GM12878 (cell line): ENCODE data around the gene NCOA6. TPM values are rescaled to one million over a fixed set of nuclear protein-coding genes. Genes with fewer than 3 reads are reported as not detected.

Experiments used
- ATAC-seq: fragments of 200-7000 bp; cut with Tn5 transposase; 3 replicates; pipeline ENCODE4 v1.9.1; 2020; ENCODE audit warnings: mild to moderate bottlenecking, moderate library complexity
- BruUV-seq: library from RNA; stranded (reverse); fragments of 400-500 nt; replicated peaks from 2 replicates; lab custom pipeline; 2021; lab: Mats Ljungman, UMichigan
- CTCF ChIA-PET: fragments of 300-600 bp; sonication (Branson Sonifier 250); formaldehyde crosslinking; extraction: SDS; loops from one replicate; lab custom pipeline; 2021; ENCODE audit warnings: inconsistent platforms; lab: Yijun Ruan, JAX
- POLR2A ChIA-PET: fragments of 350-600 bp; formaldehyde crosslinking; extraction: SDS; loops from one replicate; lab custom pipeline; 2021; ENCODE audit warnings: inconsistent platforms; lab: Charles Lee
- RAD21 ChIA-PET: fragments of 300-600 bp; sonication (Branson Sonifier 250); formaldehyde crosslinking; loops from one replicate; lab custom pipeline; 2023; ENCODE audit warnings: antibody characterized with exemption; ENCODE audit not compliant: unreplicated experiment; lab: Charles Lee
- SMC1A ChIA-PET: fragments of 300-600 bp; sonication (Branson Sonifier 250); formaldehyde crosslinking; loops from one replicate; lab custom pipeline; 2023; ENCODE audit not compliant: unreplicated experiment, uncharacterized antibody; lab: Charles Lee
- DNase-seq: peaks from one replicate; pipeline ENCODE4 v3.0.0-alpha.2; 2011; ENCODE audit warnings: low read depth, low spot score
- FAIRE-seq: peaks from 3 replicates; lab custom pipeline; 2011; peaks lifted over from hg19 to GRCh38; lab: Jason Lieb, UNC
- H2AFZ ChIP-seq: 2 replicates; pipeline ENCODE4 v1.6.0; 2011; ENCODE audit warnings: low read depth, low read length, control low read depth; ENCODE audit not compliant: control insufficient read depth
- H3K27ac ChIP-seq: 2 replicates; pipeline ENCODE4 v1.5.1; 2011; ENCODE audit warnings: control low read depth; ENCODE audit not compliant: control insufficient read depth, insufficient read depth
- H3K27me3 ChIP-seq, 2 experiments: replicated peaks in 1 of 2; 2 replicates each; pipeline versions ENCODE4 v1.6.0 to v1.6.1; 2011; ENCODE audit warnings: low read length in 1 of 2; ENCODE audit not compliant: control insufficient read depth in 2 of 2, insufficient read depth in 2 of 2
- H3K36me3 ChIP-seq, 2 experiments: 2 replicates each; pipeline ENCODE4 v1.5.1; 2011; ENCODE audit warnings: low read length in 1 of 2; ENCODE audit not compliant: control insufficient read depth in 2 of 2, insufficient read depth in 2 of 2
- H3K4me1 ChIP-seq: 2 replicates; pipeline ENCODE4 v1.6.1; 2011; ENCODE audit warnings: mild to moderate bottlenecking, low read length, moderate library complexity, mixed read lengths; ENCODE audit not compliant: control insufficient read depth, insufficient read depth
- H3K4me2 ChIP-seq: 2 replicates; pipeline ENCODE4 v1.6.0; 2011; ENCODE audit warnings: control low read depth; ENCODE audit not compliant: control insufficient read depth, insufficient read depth
- H3K4me3 ChIP-seq: fragments of 200-600 bp; sonication (generic); 2 replicates; pipeline ENCODE4 v1.5.1; 2016
- H3K79me2 ChIP-seq: 2 replicates; pipeline ENCODE4 v1.6.0; 2011; ENCODE audit warnings: low read length; ENCODE audit not compliant: control insufficient read depth, insufficient read depth
- H3K9ac ChIP-seq: 2 replicates; pipeline ENCODE4 v1.8.0; 2011; ENCODE audit warnings: low read length, control low read depth, mixed read lengths; ENCODE audit not compliant: control insufficient read depth, insufficient read depth
- H3K9me3 ChIP-seq: replicated peaks from 3 replicates; pipeline ENCODE4 v1.5.1; 2011; ENCODE audit warnings: mild to moderate bottlenecking, low read length; ENCODE audit not compliant: control insufficient read depth, insufficient read depth
- H4K20me1 ChIP-seq: 2 replicates; pipeline ENCODE4 v1.6.0; 2011; ENCODE audit not compliant: control insufficient read depth, insufficient read depth
- BHLHE40 ChIP-seq, 2 experiments: fragments of 450-650 bp in 1 of 2; IDR thresholded peaks; 2 replicates each; pipeline ENCODE4 v1.6.1; 2011 to 2017; ENCODE audit warnings: low read depth in 2 of 2, borderline replicate concordance in 1 of 2, improper control_type of control experiment in 1 of 2, low read length in 1 of 2, mild to moderate bottlenecking in 1 of 2
- HDAC2 ChIP-seq: fragments of 200-600 bp; sonication (generic); IDR thresholded peaks from 2 replicates; pipeline ENCODE4 v1.6.1; 2017
- IKZF1 ChIP-seq: fragments of 450-650 bp; conservative IDR thresholded peaks from 2 replicates; pipeline ENCODE4 v1.6.1; 2017; ENCODE audit warnings: antibody characterized with exemption, mild to moderate bottlenecking
- IKZF2 ChIP-seq, 2 experiments: fragments of 450-650 bp; IDR thresholded peaks; 2 replicates each; pipeline ENCODE4 v1.6.1; 2017; ENCODE audit warnings: mild to moderate bottlenecking in 2 of 2, moderate library complexity in 2 of 2
- NBN ChIP-seq: fragments of 450-650 bp; IDR thresholded peaks from 2 replicates; pipeline ENCODE4 v1.6.1; 2016
- RB1 ChIP-seq: fragments of 450-650 bp; formaldehyde crosslinking; IDR thresholded peaks from 2 replicates; pipeline ENCODE4 v1.6.1; 2017; ENCODE audit warnings: mild to moderate bottlenecking, borderline replicate concordance
- SMARCA5 ChIP-seq: fragments of 450-650 bp; IDR thresholded peaks from 2 replicates; pipeline ENCODE4 v1.6.1; 2017; ENCODE audit warnings: mild to moderate bottlenecking
- STAT3 ChIP-seq: IDR thresholded peaks from 2 replicates; pipeline ENCODE4 v1.6.1; 2011; ENCODE audit warnings: low read depth, low read length, improper control_type of control experiment
- ZZZ3 ChIP-seq: IDR thresholded peaks from 2 replicates; pipeline ENCODE4 v1.6.1; 2011; ENCODE audit warnings: low read depth; ENCODE audit not compliant: control insufficient read depth, insufficient read length
- WGBS: methylation state at CpG from one replicate; pipeline ENCODE4 v1.1.6; 2016; ENCODE audit warnings: low lambda C conversion rate; ENCODE audit not compliant: insufficient replicate concordance, insufficient coverage; ENCODE audit errors: missing lambda C conversion rate; 5-methylcytosine and 5-hydroxymethylcytosine counted together
- in situ Hi-C: fragments of 300-500 bp; cut with MboI; formaldehyde crosslinking; loops from 9 replicates; pipeline ENCODE4 v1.14.3; 2018; ENCODE audit warnings: mixed read lengths
- intact Hi-C: fragments of 100-400 bp; cut with micrococcal nuclease; formaldehyde crosslinking; loops from one replicate; pipeline ENCODE4 v1.14.2; 2022; ENCODE audit not compliant: unreplicated experiment
- polyA plus RNA-seq, 11 experiments: library from polyadenylated mRNA; depleted of rRNA in 4 of 11; unstranded in 6 of 11; stranded (reverse) in 5 of 11; fragments of >200 nt; fragmentation: Nextera tagmentation in 4 of 11; fragmentation: Illumina TruSeq in 1 of 11; extraction: Ambion mirVana in 4 of 11; extraction: Trizol in 1 of 11; gene quantifications; 1 replicate in 1 of 11; 2 replicates in 10 of 11; pipeline versions ENCODE4 v1.2.1 to v1.2.3, GENCODE V29; 2011 to 2016; ENCODE audit warnings: inconsistent platforms in 2 of 11, missing spikeins in 2 of 11, low read depth in 1 of 11
- total RNA-seq, 4 experiments: library from RNA; depleted of rRNA in 3 of 4; stranded (reverse); fragments of >200 nt in 3 of 4; fragmentation: Illumina TruSeq in 1 of 4; extraction: Trizol in 1 of 4; gene quantifications; 2 replicates each; pipeline versions ENCODE4 v1.2.1 to v1.2.3, GENCODE V29; 2013 to 2021
- TF ChIP-seq, protein P1 (sequence below): fragments of 450-650 bp; formaldehyde crosslinking; IDR thresholded peaks from 2 replicates; pipeline ENCODE4 v1.5.0; 2022; ENCODE audit warnings: mild to moderate bottlenecking, missing genetic modification characterization
- TF ChIP-seq, protein P2 (sequence below): fragments of 450-650 bp; IDR thresholded peaks from 2 replicates; pipeline ENCODE4 v1.6.1; 2017; ENCODE audit warnings: low read depth, mild to moderate bottlenecking, moderate library complexity
- TF ChIP-seq, protein P3 (sequence below): fragments of 450-650 bp; conservative IDR thresholded peaks from 2 replicates; pipeline ENCODE4 v1.6.1; 2017; ENCODE audit warnings: mild to moderate bottlenecking, moderate library complexity

Gene NCOA6
- total and polyA plus RNA-seq, 10 of the 15 experiments (the other 5 are each of a cell fraction or from before 2014, with no cell fraction given) = 6.1 to 20.6 (median 12.6) TPM

DNA sequence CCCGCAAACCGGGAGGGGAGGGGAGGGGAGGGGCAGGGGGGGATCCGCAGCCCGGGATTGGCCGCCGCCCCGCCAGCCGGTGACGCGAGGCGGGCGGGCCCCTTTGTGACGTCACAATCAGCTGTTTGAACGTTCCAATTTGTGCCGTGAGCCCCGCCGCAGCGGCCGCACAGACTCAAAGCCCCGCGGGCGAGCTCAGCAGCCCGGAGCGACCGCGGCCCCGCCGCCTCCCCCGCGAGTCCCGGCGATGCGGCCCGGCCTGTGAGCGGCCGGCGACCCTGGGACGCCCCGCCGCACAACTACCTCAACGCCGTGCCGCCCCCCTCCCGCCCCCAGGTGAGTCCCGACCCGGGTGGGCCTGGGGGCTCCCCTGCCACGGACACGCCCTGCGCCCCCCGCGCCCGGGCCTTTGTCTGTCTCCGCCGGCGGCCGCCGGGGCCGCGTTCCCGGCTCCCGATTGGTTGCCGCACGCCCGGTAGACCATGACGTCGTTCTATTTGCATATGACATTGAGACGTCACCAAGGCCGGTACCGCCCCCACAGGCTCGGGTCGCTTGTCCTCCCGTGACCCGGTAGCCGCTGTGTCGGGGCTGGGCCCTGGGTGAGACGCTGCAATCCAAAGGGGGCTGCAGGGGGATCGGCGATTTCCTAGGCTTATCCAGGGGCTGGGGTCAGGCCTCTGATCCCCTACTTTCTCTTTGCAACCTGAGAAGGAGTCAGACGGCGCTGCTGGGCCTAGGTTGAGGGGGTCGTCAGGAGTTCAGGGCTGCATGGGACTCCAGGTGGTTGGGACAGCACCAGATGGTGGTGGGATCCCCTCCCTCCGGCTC lies 121.1 kb downstream of the NCOA6 start, which contains the start of gene TP53INP2 (continued):
- TF ChIP-seq, protein P1, sequence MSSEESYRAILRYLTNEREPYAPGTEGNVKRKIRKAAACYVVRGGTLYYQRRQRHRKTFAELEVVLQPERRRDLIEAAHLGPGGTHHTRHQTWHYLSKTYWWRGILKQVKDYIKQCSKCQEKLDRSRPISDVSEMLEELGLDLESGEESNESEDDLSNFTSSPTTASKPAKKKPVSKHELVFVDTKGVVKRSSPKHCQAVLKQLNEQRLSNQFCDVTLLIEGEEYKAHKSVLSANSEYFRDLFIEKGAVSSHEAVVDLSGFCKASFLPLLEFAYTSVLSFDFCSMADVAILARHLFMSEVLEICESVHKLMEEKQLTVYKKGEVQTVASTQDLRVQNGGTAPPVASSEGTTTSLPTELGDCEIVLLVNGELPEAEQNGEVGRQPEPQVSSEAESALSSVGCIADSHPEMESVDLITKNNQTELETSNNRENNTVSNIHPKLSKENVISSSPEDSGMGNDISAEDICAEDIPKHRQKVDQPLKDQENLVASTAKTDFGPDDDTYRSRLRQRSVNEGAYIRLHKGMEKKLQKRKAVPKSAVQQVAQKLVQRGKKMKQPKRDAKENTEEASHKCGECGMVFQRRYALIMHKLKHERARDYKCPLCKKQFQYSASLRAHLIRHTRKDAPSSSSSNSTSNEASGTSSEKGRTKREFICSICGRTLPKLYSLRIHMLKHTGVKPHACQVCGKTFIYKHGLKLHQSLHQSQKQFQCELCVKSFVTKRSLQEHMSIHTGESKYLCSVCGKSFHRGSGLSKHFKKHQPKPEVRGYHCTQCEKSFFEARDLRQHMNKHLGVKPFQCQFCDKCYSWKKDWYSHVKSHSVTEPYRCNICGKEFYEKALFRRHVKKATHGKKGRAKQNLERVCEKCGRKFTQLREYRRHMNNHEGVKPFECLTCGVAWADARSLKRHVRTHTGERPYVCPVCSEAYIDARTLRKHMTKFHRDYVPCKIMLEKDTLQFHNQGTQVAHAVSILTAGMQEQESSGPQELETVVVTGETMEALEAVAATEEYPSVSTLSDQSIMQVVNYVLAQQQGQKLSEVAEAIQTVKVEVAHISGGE (CRISPR knock-in tag) = no peak
- peak; percentile 79 to 90 for TF ChIP-seq BHLHE40 (IDR thresholded peaks at IDR 0.05; ENCODE audit: borderline replicate concordance in 1 of 2, low read depth in 2 of 2, low read length in 1 of 2)

DNA sequence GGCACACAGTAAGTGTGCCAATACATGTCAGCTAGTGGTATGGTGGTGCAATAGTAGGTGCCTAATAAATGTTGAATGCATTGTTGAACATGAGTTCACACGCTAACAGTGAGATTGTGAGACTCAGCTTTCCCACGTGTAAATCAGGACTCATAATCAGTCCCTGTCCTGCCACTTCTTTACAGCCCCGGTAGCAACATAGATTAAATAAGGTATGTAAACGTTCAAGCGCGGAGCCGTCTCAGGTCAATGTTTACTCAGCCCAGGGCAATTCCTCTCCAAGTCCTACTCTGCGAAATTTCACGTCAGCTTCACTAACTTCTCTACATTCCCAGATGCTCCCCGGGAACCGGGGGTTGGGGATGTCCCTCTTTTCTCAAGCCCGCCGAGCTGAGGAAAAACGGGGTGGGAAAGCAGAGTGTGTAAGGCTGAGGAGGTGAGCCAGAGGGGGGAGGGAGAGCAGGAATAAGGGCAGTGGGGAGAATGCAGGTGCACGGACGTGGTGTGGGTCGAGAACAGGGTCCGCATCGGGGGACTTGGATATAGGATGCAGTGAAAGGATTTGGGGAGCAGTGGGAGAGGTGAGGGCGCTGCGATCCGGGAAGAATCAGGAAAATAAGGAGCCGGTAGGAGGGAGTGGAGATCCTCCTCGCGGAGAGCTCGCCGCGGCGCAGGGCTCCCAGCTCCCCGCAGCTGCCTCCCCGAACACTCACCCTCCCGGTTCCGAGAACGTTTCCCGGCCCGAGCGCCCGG lies 121.9 kb downstream of the NCOA6 start:
- intact Hi-C loops (no loop called here), in situ Hi-C loops (no loop called here)
- DNase-seq (no peak), FAIRE-seq (no peak), ATAC-seq (peak; percentile 16)
- H2AFZ ChIP-seq = peak overlapping the region; percentile 71
- H3K79me2 ChIP-seq = no peaks in the 10 kb centered on the region
- peak overlapping the region; percentile 63 for H3K9ac ChIP-seq
- 2% methylated on average over 33 of the region's 38 CpGs for WGBS
- H3K27me3 ChIP-seq = no peaks in the 10 kb centered on the region
- SMC1A ChIA-PET = interaction anchor here (1.1 to 13.1 kb wide), 10 partner anchors 12 to 391 kb away, joined by 3 to 146 read pairs (median 4); no protein-coding TSS in a partner anchor
- no peaks in the 10 kb centered on the region for H4K20me1 ChIP-seq
- RAD21 ChIA-PET = interaction anchor here (0.6 to 1.9 kb wide), 8 partner anchors 8 to 188 kb away, joined by 3 to 11 read pairs (median 3); partner anchors contain the start of gene PIGU
- H3K4me1 ChIP-seq = peaks cover 3% of the 10 kb centered on the region; the same call in 1 of the 2 replicates
- POLR2A ChIA-PET = interaction anchor here (0.6 to 1.8 kb wide), 8 partner anchors 10 to 200 kb away, joined by 3 to 11 read pairs (median 4); partner anchors contain the start of genes MAP1LC3A and PIGU
- H3K9me3 ChIP-seq = no peaks in the 10 kb centered on the region
- no peak overlapping the region; the same call in 1 of the 2 replicates for H3K27ac ChIP-seq
- no peaks in the 10 kb centered on the region for H3K36me3 ChIP-seq
- BruUV-seq = no TSS peak
- H3K4me2 ChIP-seq = peak overlapping the region; percentile 88
- CTCF ChIA-PET = interaction anchor here (0.5 to 10.2 kb wide), 11 partner anchors 8 to 390 kb away, joined by 3 to 118 read pairs (median 3); partner anchors contain the start of gene DYNLRB1
- peak overlapping the region; percentile 96 for H3K4me3 ChIP-seq
- no peak for TF ChIP-seq RB1
- TF ChIP-seq IKZF2 (IDR thresholded peaks at IDR 0.05) = peak in 1 of 2 experiments; percentile 69
- TF ChIP-seq IKZF1 = peak; percentile 55; the same call in 1 of the 2 replicates
- TF ChIP-seq, protein P2, sequence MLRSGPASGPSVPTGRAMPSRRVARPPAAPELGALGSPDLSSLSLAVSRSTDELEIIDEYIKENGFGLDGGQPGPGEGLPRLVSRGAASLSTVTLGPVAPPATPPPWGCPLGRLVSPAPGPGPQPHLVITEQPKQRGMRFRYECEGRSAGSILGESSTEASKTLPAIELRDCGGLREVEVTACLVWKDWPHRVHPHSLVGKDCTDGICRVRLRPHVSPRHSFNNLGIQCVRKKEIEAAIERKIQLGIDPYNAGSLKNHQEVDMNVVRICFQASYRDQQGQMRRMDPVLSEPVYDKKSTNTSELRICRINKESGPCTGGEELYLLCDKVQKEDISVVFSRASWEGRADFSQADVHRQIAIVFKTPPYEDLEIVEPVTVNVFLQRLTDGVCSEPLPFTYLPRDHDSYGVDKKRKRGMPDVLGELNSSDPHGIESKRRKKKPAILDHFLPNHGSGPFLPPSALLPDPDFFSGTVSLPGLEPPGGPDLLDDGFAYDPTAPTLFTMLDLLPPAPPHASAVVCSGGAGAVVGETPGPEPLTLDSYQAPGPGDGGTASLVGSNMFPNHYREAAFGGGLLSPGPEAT = peak; percentile 43; the same call in 1 of the 2 replicates
- no peak for TF ChIP-seq STAT3
- TF ChIP-seq ZZZ3 = no peak
- TF ChIP-seq, protein P3, sequence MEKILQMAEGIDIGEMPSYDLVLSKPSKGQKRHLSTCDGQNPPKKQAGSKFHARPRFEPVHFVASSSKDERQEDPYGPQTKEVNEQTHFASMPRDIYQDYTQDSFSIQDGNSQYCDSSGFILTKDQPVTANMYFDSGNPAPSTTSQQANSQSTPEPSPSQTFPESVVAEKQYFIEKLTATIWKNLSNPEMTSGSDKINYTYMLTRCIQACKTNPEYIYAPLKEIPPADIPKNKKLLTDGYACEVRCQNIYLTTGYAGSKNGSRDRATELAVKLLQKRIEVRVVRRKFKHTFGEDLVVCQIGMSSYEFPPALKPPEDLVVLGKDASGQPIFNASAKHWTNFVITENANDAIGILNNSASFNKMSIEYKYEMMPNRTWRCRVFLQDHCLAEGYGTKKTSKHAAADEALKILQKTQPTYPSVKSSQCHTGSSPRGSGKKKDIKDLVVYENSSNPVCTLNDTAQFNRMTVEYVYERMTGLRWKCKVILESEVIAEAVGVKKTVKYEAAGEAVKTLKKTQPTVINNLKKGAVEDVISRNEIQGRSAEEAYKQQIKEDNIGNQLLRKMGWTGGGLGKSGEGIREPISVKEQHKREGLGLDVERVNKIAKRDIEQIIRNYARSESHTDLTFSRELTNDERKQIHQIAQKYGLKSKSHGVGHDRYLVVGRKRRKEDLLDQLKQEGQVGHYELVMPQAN = 0 out of 2 replicates have a peak, but pooled peaks have one; percentile 25
- no peak for TF ChIP-seq HDAC2
- TF ChIP-seq SMARCA5 = 0 out of 2 replicates have a peak, but pooled peaks have one; percentile 39
- TF ChIP-seq NBN = peak; percentile 65; the same call in 1 of the 2 replicates
